C4-2B (cell line): ENCODE measurements around the gene HSPA4.
"Not testable (repeated sequence)": the region's sequence is repeated elsewhere in the genome, so short reads cannot be mapped to it uniquely, and the experiment has no call there.

Experiments
- CTCF ChIP-seq: fragments of 450-650 bp; conservative IDR thresholded peaks from 2 replicates; pipeline ENCODE4 v1.5.1; 2017; ENCODE audit warnings: mild to moderate bottlenecking
- ZFX ChIP-seq: fragments of 450-650 bp; IDR thresholded peaks from 2 replicates; pipeline ENCODE4 v1.6.1; 2017

- TF ChIP-seq CTCF, ZFX: not testable (repeated sequence)
Measured at GRCh38 chr5:133019471-133019870, 32.3 kb upstream of the HSPA4 start.
